Cardiac fibroblast (primary cell): Measurements from ENCODE around the gene SVOPL.

Source experiments
- DNase-seq, 2 donors: peaks; one replicate each; pipeline versions ENCODE4 v3.0.0 to v3.0.0-alpha.2; 2010; ENCODE audit warnings: low read depth in 2 of 2
- H3K4me3 ChIP-seq, 2 donors: replicated peaks in 1 of 2; 1 replicate in 1 of 2; 2 replicates in 1 of 2; pipeline ENCODE4 v1.5.1; 2011; ENCODE audit warnings: low read depth in 2 of 2, low read length in 2 of 2, mild to moderate bottlenecking in 2 of 2, moderate library complexity in 1 of 2
- CTCF ChIP-seq: IDR thresholded peaks from one replicate; pipeline ENCODE4 v1.5.1; 2011; ENCODE audit warnings: low read depth, mild to moderate bottlenecking, low read length, inconsistent platforms

SVOPL gene

GRCh38 chr7:138551102-138551501, 150.1 kb downstream of the SVOPL start:
- DNase-seq = no peak
- H3K4me3 ChIP-seq = no peak overlapping the region
- TF ChIP-seq CTCF = no peak

- no peak for DNase-seq
- H3K4me3 ChIP-seq = no peak overlapping the region
- no peak for TF ChIP-seq CTCF
Observed at GRCh38 chr7:138550337-138550736, 150.8 kb downstream of the SVOPL start.

GRCh38 chr7:138549082-138549481, 152.1 kb downstream of the SVOPL start:
- no peak for TF ChIP-seq CTCF
- peak; percentile 27 to 48 for DNase-seq
- no peak overlapping the region for H3K4me3 ChIP-seq

- no peak for TF ChIP-seq CTCF
- no peak overlapping the region for H3K4me3 ChIP-seq
- no peak for DNase-seq
Observed at GRCh38 chr7:138546829-138547228, 154.3 kb downstream of the SVOPL start.

- no peak for TF ChIP-seq CTCF
- DNase-seq = peak in 1 of 2 donors; percentile 24
- no peak overlapping the region for H3K4me3 ChIP-seq
Observed at GRCh38 chr7:138546064-138546619, 155.0 kb downstream of the SVOPL start.

- TF ChIP-seq CTCF = no peak
- no peak overlapping the region for H3K4me3 ChIP-seq
- no peak for DNase-seq
Observed at GRCh38 chr7:138545123-138545522, 156.0 kb downstream of the SVOPL start.
